ENCODE data around the gene TMCC1.
A peak's percentile ranks its signal among the peaks of the same experiment; 100 is the strongest.
"Not testable (repeated sequence)": the region's sequence is repeated elsewhere in the genome, so short reads cannot be mapped to it uniquely, and the experiment has no call there.

The TMCC1 gene

GRCh38 chr3:129773691-129774663 is 119.5 kb downstream of the TMCC1 start:
- DNase-seq (ENCODE audit: low spot score): no peak

- no peak for DNase-seq (ENCODE audit: low spot score)
Measured at GRCh38 chr3:129770604-129771003, 122.9 kb downstream of the TMCC1 start.

- no peak for DNase-seq (ENCODE audit: low spot score)
Measured at GRCh38 chr3:129769616-129770015, 123.9 kb downstream of the TMCC1 start.

- DNase-seq (ENCODE audit: low spot score): no peak
Measured at GRCh38 chr3:129768728-129769127, 124.8 kb downstream of the TMCC1 start.

- DNase-seq (ENCODE audit: low spot score): no peak
Measured at GRCh38 chr3:129766135-129766534, 127.4 kb downstream of the TMCC1 start.

GRCh38 chr3:129764090-129764489 is 129.4 kb downstream of the TMCC1 start:
- no peak for DNase-seq (ENCODE audit: low spot score)

GRCh38 chr3:129758785-129759320 is 134.7 kb downstream of the TMCC1 start:
- no peak for DNase-seq (ENCODE audit: low spot score)

GRCh38 chr3:129758306-129758705 is 135.2 kb downstream of the TMCC1 start:
- DNase-seq (ENCODE audit: low spot score): no peak

- DNase-seq (ENCODE audit: low spot score): peak; percentile 53
Measured at GRCh38 chr3:129756871-129757270, 136.6 kb downstream of the TMCC1 start.

- DNase-seq (ENCODE audit: low spot score): not testable (repeated sequence)
Measured at GRCh38 chr3:129751105-129751504, 142.4 kb downstream of the TMCC1 start.

- DNase-seq (ENCODE audit: low spot score): no peak
Measured at GRCh38 chr3:129749692-129750091, 143.8 kb downstream of the TMCC1 start.

- no peak for DNase-seq (ENCODE audit: low spot score)
Measured at GRCh38 chr3:129747992-129748391, 145.5 kb downstream of the TMCC1 start.

- no peak for DNase-seq (ENCODE audit: low spot score)
Measured at GRCh38 chr3:129747136-129747535, 146.4 kb downstream of the TMCC1 start.

- no peak for DNase-seq (ENCODE audit: low spot score)
Measured at GRCh38 chr3:129746629-129747028, 146.9 kb downstream of the TMCC1 start.

GRCh38 chr3:129745253-129745652 is 148.3 kb downstream of the TMCC1 start:
- no peak for DNase-seq (ENCODE audit: low spot score)

- DNase-seq (ENCODE audit: low spot score): no peak
Measured at GRCh38 chr3:129741794-129742193, 151.7 kb downstream of the TMCC1 start.

GRCh38 chr3:129740090-129740489 is 153.4 kb downstream of the TMCC1 start:
- DNase-seq (ENCODE audit: low spot score): no peak

- no peak for DNase-seq (ENCODE audit: low spot score)
Measured at GRCh38 chr3:129739634-129740033, 153.9 kb downstream of the TMCC1 start.

GRCh38 chr3:129738172-129738571 is 155.3 kb downstream of the TMCC1 start:
- DNase-seq (ENCODE audit: low spot score): no peak

GRCh38 chr3:129736070-129736469 is 157.4 kb downstream of the TMCC1 start:
- DNase-seq (ENCODE audit: low spot score): no peak

GRCh38 chr3:129735638-129736037 is 157.9 kb downstream of the TMCC1 start:
- DNase-seq (ENCODE audit: low spot score): no peak

- DNase-seq (ENCODE audit: low spot score): no peak
Measured at GRCh38 chr3:129734449-129734848, 159.1 kb downstream of the TMCC1 start.

- no peak for DNase-seq (ENCODE audit: low spot score)
Measured at GRCh38 chr3:129732200-129732876, 161.2 kb downstream of the TMCC1 start.

Measured in AG20443 (cell line).